ENCODE data around the gene PTPN2. TPM values are rescaled to one million over a fixed set of nuclear protein-coding genes. Genes with fewer than 3 reads are reported as not detected.

PTPN2 gene
- 36.9 TPM for total RNA-seq
- polyA plus RNA-seq: 27.0 TPM

GRCh38 chr18:12883684-12884405, at the start of gene PTPN2:
TSS of gene PTPN2 (minus strand) at chr18:12884237. CDS start at chr18:12884141, 96 bp downstream.
- H3K36me3 ChIP-seq (ENCODE audit: insufficient read depth): no peaks in the 10 kb centered on the region
- peak within 1 kb of the TSS; percentile 95 for H3K27ac ChIP-seq (ENCODE audit: low read depth)
- H3K4me3 ChIP-seq (ENCODE audit: low read depth, low read length): peak within 1 kb of the TSS; percentile 80
- WGBS: under 1% methylated on average over 97 of the region's 97 CpGs
- H3K4me1 ChIP-seq (ENCODE audit: insufficient read depth): peaks cover 1% of the 10 kb centered on the region
- peak; percentile 86 for DNase-seq (ENCODE audit: extremely low spot score)

- Histone ChIP-seq H3K27ac (ENCODE audit: low read depth) (no peak overlapping the region), H3K36me3 (ENCODE audit: insufficient read depth) (no peaks in the 10 kb centered on the region), H3K4me1 (ENCODE audit: insufficient read depth) (no peaks in the 10 kb centered on the region), H3K4me3 (ENCODE audit: low read depth, low read length) (no peak overlapping the region)
- no peak for DNase-seq (ENCODE audit: extremely low spot score)
Observed at GRCh38 chr18:12933327-12933726, 49.3 kb upstream of the PTPN2 start.

- Histone ChIP-seq H3K4me3 (ENCODE audit: low read depth, low read length) (no peak overlapping the region), H3K4me1 (ENCODE audit: insufficient read depth) (no peaks in the 10 kb centered on the region), H3K27ac (ENCODE audit: low read depth) (no peak overlapping the region), H3K36me3 (ENCODE audit: insufficient read depth) (no peaks in the 10 kb centered on the region)
- 95% methylated on average over 3 of the region's 3 CpGs for WGBS
- no peak for DNase-seq (ENCODE audit: extremely low spot score)
Observed at GRCh38 chr18:12930908-12931307, 46.9 kb upstream of the PTPN2 start.

GRCh38 chr18:12930376-12930775, 46.3 kb upstream of the PTPN2 start:
- Histone ChIP-seq H3K36me3 (ENCODE audit: insufficient read depth) (no peaks in the 10 kb centered on the region), H3K4me1 (ENCODE audit: insufficient read depth) (no peaks in the 10 kb centered on the region), H3K27ac (ENCODE audit: low read depth) (no peak overlapping the region), H3K4me3 (ENCODE audit: low read depth, low read length) (no peak overlapping the region)
- no peak for DNase-seq (ENCODE audit: extremely low spot score)
- WGBS: 91% methylated on average over 3 of the region's 3 CpGs

- Histone ChIP-seq H3K4me3 (ENCODE audit: low read depth, low read length) (no peak overlapping the region), H3K36me3 (ENCODE audit: insufficient read depth) (no peaks in the 10 kb centered on the region), H3K27ac (ENCODE audit: low read depth) (no peak overlapping the region), H3K4me1 (ENCODE audit: insufficient read depth) (no peaks in the 10 kb centered on the region)
- no peak for DNase-seq (ENCODE audit: extremely low spot score)
- WGBS: 83% methylated on average over 5 of the region's 5 CpGs
Observed at GRCh38 chr18:12929477-12930083, 45.5 kb upstream of the PTPN2 start.

- Histone ChIP-seq H3K36me3 (ENCODE audit: insufficient read depth) (no peaks in the 10 kb centered on the region), H3K27ac (ENCODE audit: low read depth) (no peak overlapping the region), H3K4me3 (ENCODE audit: low read depth, low read length) (no peak overlapping the region), H3K4me1 (ENCODE audit: insufficient read depth) (no peaks in the 10 kb centered on the region)
- no peak for DNase-seq (ENCODE audit: extremely low spot score)
- WGBS: 80% methylated on average over 5 of the region's 5 CpGs
Observed at GRCh38 chr18:12928641-12929040, 44.6 kb upstream of the PTPN2 start.

GRCh38 chr18:12928206-12928605, 44.2 kb upstream of the PTPN2 start:
- no peaks in the 10 kb centered on the region for H3K4me1 ChIP-seq (ENCODE audit: insufficient read depth)
- H3K36me3 ChIP-seq (ENCODE audit: insufficient read depth): no peaks in the 10 kb centered on the region
- WGBS: 74% methylated on average over 4 of the region's 4 CpGs
- H3K27ac ChIP-seq (ENCODE audit: low read depth): no peak overlapping the region
- DNase-seq (ENCODE audit: extremely low spot score): no peak
- H3K4me3 ChIP-seq (ENCODE audit: low read depth, low read length): no peak overlapping the region

GRCh38 chr18:12924616-12925015, 40.6 kb upstream of the PTPN2 start:
- Histone ChIP-seq H3K4me3 (ENCODE audit: low read depth, low read length) (no peak overlapping the region), H3K27ac (ENCODE audit: low read depth) (no peak overlapping the region), H3K36me3 (ENCODE audit: insufficient read depth) (no peaks in the 10 kb centered on the region), H3K4me1 (ENCODE audit: insufficient read depth) (no peaks in the 10 kb centered on the region)
- 74% methylated on average over 6 of the region's 6 CpGs for WGBS
- DNase-seq (ENCODE audit: extremely low spot score): no peak

- H3K4me3 ChIP-seq (ENCODE audit: low read depth, low read length): no peak overlapping the region
- DNase-seq (ENCODE audit: extremely low spot score): no peak
- WGBS: 90% methylated on average over 1 of the region's 1 CpG
- no peak overlapping the region for H3K27ac ChIP-seq (ENCODE audit: low read depth)
- no peaks in the 10 kb centered on the region for H3K4me1 ChIP-seq (ENCODE audit: insufficient read depth)
- H3K36me3 ChIP-seq (ENCODE audit: insufficient read depth): no peaks in the 10 kb centered on the region
Observed at GRCh38 chr18:12922266-12922665, 38.2 kb upstream of the PTPN2 start.

GRCh38 chr18:12921178-12921577, 37.1 kb upstream of the PTPN2 start:
- H3K4me1 ChIP-seq (ENCODE audit: insufficient read depth): no peaks in the 10 kb centered on the region
- no peak overlapping the region for H3K4me3 ChIP-seq (ENCODE audit: low read depth, low read length)
- H3K36me3 ChIP-seq (ENCODE audit: insufficient read depth): no peaks in the 10 kb centered on the region
- no peak overlapping the region for H3K27ac ChIP-seq (ENCODE audit: low read depth)
- DNase-seq (ENCODE audit: extremely low spot score): no peak
- WGBS: 68% methylated on average over 7 of the region's 7 CpGs

GRCh38 chr18:12911929-12912703, 28.1 kb upstream of the PTPN2 start:
- Histone ChIP-seq H3K4me1 (ENCODE audit: insufficient read depth) (no peaks in the 10 kb centered on the region), H3K36me3 (ENCODE audit: insufficient read depth) (no peaks in the 10 kb centered on the region), H3K4me3 (ENCODE audit: low read depth, low read length) (no peak overlapping the region), H3K27ac (ENCODE audit: low read depth) (no peak overlapping the region)
- 55% methylated on average over 75 of the region's 75 CpGs for WGBS
- no peak for DNase-seq (ENCODE audit: extremely low spot score)

GRCh38 chr18:12911025-12911928, 27.2 kb upstream of the PTPN2 start:
- no peak for DNase-seq (ENCODE audit: extremely low spot score)
- Histone ChIP-seq H3K27ac (ENCODE audit: low read depth) (no peak overlapping the region), H3K4me1 (ENCODE audit: insufficient read depth) (no peaks in the 10 kb centered on the region), H3K36me3 (ENCODE audit: insufficient read depth) (no peaks in the 10 kb centered on the region), H3K4me3 (ENCODE audit: low read depth, low read length) (peak overlapping the region; percentile 27)
- 40% methylated on average over 75 of the region's 75 CpGs for WGBS

GRCh38 chr18:12908706-12909105, 24.7 kb upstream of the PTPN2 start:
- DNase-seq (ENCODE audit: extremely low spot score): no peak
- Histone ChIP-seq H3K36me3 (ENCODE audit: insufficient read depth) (no peaks in the 10 kb centered on the region), H3K4me1 (ENCODE audit: insufficient read depth) (no peaks in the 10 kb centered on the region), H3K4me3 (ENCODE audit: low read depth, low read length) (no peak overlapping the region), H3K27ac (ENCODE audit: low read depth) (no peak overlapping the region)
- 61% methylated on average over 4 of the region's 4 CpGs for WGBS
